HAP-1 (cell line): ENCODE measurements around the gene NR2E3.
A peak's percentile ranks its signal among the peaks of the same experiment; 100 is the strongest.

Experiments used
- DNase-seq, 2 experiments: peaks; one replicate each; pipeline ENCODE4 v3.0.0-alpha.2; 2016 to 2020; ENCODE audit warnings: low spot score in 2 of 2
- H3K27me3 ChIP-seq: fragments of 250-450 bp; sonication (Bioruptor Pico); 2 replicates; pipeline ENCODE4 v1.5.1; 2020; ENCODE audit warnings: low read depth, mild to moderate bottlenecking, moderate library complexity
- H3K36me3 ChIP-seq: fragments of 250-450 bp; sonication (Bioruptor Pico); replicated peaks from 2 replicates; pipeline ENCODE4 v1.5.1; 2020; ENCODE audit warnings: mild to moderate bottlenecking
- H3K4me1 ChIP-seq: fragments of 250-450 bp; sonication (Bioruptor Pico); 2 replicates; pipeline ENCODE4 v1.5.1; 2020; ENCODE audit warnings: mild to moderate bottlenecking
- H3K4me3 ChIP-seq: fragments of 250-450 bp; sonication (Bioruptor Pico); 2 replicates; pipeline ENCODE4 v1.5.1; 2020; ENCODE audit warnings: mild to moderate bottlenecking, moderate library complexity
- H3K9me3 ChIP-seq: fragments of 250-450 bp; sonication (Bioruptor Pico); 2 replicates; pipeline ENCODE4 v1.5.1; 2020; ENCODE audit warnings: mild to moderate bottlenecking, moderate library complexity
- in situ Hi-C: fragments of 300-500 bp; cut with MboI; formaldehyde crosslinking; loops from 3 replicates; pipeline ENCODE4 v1.14.3; 2020; ENCODE audit warnings: low sequenced_read_pairs, inconsistent platforms, mixed read lengths

NR2E3 gene

DNA sequence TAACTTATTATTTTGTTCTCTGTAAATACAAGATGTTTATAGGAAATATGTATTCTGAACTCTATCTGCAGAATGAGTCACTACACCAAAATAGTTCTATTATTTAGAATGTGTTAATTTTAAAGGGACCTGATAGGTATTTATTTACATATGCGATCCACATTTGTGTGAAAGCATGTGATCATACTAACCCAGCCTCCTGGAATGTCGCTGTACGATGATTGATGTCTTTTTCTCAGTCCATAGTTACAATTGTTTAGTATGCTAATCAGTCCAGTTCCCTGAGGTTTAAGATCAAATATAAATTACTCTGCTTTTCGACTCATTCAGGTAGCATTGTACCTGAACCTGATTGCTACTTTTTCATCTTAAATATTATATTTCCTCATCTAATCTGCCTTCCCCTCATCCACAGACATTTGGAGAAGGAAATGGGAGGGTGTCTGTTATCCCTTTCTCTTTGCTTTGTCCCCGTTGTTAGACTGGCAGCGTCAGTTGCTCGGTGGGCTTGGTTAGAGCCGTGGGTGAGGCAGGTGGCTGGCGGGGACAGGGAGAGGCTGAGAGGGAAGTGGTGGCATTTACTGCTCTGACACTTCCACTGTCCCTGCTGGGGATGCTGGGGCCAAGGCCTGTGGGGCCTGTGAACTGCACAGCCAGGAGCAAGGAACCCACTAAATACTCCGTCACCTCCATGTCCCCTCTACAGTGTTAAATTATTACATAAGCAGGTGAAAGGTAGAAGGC is 27.8 kb upstream of the NR2E3 start:
- no peaks in the 10 kb centered on the region for H3K36me3 ChIP-seq
- H3K9me3 ChIP-seq, result no peaks in the 10 kb centered on the region
- no peak overlapping the region for H3K4me3 ChIP-seq
- H3K27me3 ChIP-seq, result no peaks in the 10 kb centered on the region
- no peaks in the 10 kb centered on the region for H3K4me1 ChIP-seq
- peak in 1 of 2 experiments; percentile 16 for DNase-seq
- in situ Hi-C loops, result no loop called here

DNA sequence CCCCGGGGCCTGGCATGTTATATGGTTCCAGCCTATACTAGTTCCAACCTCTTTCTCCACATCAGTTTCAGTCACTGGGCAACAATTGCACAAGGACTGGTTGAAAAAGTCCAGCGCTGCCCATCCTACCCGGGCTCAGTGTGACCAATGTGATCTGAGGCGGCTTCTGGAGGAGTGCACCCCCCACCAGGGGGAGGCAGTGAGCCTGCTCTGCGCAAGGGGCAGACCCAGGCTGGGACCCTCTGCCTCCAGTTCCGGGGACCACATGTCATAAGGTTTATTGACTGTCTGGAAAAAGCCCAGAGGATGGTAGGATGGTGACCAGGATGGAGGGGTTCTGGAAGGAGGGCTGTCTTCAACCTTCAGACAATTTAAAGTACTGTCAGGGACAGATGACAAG is 25.6 kb upstream of the NR2E3 start:
- no peak overlapping the region for H3K4me3 ChIP-seq
- in situ Hi-C loops, result no loop called here
- H3K4me1 ChIP-seq, result no peaks in the 10 kb centered on the region
- no peaks in the 10 kb centered on the region for H3K36me3 ChIP-seq
- no peaks in the 10 kb centered on the region for H3K9me3 ChIP-seq
- no peaks in the 10 kb centered on the region for H3K27me3 ChIP-seq
- peak in 1 of 2 experiments; percentile 73 for DNase-seq

DNA sequence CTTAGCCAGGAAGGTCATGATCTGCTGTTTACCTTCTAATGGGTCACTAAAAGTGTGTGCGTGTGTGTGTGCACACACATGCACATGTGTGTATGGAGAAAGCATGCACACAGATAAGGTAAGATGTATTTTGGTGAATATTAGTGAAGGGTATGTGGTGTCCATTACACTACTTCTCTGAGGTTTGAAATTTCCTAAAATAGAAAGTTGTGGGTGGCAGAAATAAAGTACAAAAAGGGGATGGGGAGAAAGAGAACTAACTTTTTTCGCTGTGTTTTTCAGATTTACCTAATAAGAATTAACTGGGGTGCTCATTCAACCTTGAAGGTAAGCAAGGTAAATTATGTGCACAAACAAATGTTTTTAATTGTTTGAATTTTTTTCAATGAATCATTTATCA is 24.4 kb upstream of the NR2E3 start:
- no peak for DNase-seq
- H3K27me3 ChIP-seq, result no peaks in the 10 kb centered on the region
- no peak overlapping the region for H3K4me3 ChIP-seq
- no peaks in the 10 kb centered on the region for H3K4me1 ChIP-seq
- in situ Hi-C loops, result no loop called here
- H3K36me3 ChIP-seq, result no peaks in the 10 kb centered on the region
- H3K9me3 ChIP-seq, result no peaks in the 10 kb centered on the region

DNA sequence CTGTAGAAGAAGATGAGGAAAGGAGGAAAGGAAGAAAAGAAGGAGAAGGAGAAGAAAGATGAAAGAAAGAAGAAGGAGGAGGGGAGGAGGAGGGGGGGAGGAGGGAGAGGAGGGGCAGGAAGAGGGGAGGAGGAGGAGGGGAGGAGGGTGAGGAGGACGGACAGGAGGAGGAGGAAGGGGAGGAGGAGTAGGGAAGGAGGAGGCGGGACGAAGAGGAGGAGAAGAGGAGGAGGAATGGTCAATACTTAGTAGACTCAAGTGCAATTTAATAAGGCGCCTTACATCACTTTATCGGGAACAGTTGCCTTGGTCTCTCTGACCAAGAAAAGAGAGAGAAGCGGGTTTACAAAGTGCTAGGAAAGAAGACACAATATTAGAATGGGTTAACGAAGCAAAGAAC is 23.7 kb upstream of the NR2E3 start:
- no peaks in the 10 kb centered on the region for H3K4me1 ChIP-seq
- in situ Hi-C loops, result no loop called here
- peak in 1 of 2 experiments; percentile 7 for DNase-seq
- no peaks in the 10 kb centered on the region for H3K27me3 ChIP-seq
- H3K9me3 ChIP-seq, result no peaks in the 10 kb centered on the region
- H3K4me3 ChIP-seq, result no peak overlapping the region
- no peaks in the 10 kb centered on the region for H3K36me3 ChIP-seq

DNA sequence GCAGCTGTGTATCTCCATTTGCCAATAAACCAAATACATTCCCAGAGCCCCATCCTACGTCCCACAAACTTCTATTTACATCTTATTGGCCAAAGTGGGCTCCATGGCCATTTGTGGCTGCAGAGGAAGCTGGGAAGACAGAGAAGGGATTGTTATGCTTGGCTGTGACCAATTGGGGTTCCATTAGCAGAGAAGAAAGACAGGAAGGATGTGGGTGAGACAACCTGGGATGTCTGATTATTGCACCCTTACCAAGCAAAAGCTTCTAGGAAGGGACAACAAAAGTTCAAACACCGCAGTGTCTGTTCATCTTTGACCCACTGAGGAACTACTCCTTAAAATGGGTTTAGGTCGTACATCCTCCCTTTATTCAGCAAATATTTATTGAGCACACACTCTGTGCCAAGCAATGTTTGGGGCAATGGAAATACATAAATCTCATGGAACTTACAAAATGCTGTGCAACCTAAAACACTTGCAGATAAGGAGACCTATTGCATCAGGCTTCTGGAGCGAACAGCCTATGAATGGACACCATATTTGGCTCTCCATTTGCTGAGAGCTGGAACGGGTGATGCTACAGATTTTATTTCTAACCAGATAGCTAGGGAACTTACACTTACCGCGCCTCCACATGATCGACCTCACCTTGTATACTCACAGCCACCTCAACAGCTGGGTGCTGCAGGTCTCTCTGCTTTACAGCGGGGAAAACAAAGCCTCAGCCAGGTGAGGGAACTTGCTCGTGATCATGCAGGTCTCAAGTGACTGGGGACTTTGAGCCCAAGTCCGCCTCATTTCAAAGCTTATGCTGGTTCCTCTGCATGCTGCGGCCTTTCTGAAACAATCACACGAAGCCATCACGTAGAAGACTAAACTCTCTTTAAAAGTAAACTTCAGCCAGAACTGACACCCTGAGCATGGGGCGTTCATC is 21.4 kb upstream of the NR2E3 start:
- no peaks in the 10 kb centered on the region for H3K9me3 ChIP-seq
- peak in 1 of 2 experiments; percentile 4 for DNase-seq
- no peaks in the 10 kb centered on the region for H3K27me3 ChIP-seq
- H3K4me3 ChIP-seq, result no peak overlapping the region
- no peaks in the 10 kb centered on the region for H3K36me3 ChIP-seq
- no peaks in the 10 kb centered on the region for H3K4me1 ChIP-seq
- in situ Hi-C loops, result no loop called here

DNA sequence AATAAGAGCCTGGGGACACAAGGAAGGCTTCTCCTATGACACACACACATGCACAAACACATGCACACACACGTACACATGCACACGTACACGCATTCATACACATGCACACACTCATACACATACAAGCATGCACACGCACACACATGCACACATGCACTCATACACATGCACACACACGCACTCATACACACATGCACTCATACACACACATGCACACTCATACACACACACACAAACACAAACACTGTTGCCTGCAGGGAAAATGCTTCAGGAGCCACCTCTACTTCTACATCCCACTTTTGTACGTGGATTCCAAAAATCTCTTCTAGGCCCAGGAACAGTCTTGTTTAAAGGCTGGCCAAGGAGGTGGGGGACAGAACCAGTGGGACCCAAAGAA is 20.7 kb upstream of the NR2E3 start:
- in situ Hi-C loops, result no loop called here
- Histone ChIP-seq H3K4me3 (no peak overlapping the region), H3K27me3 (no peaks in the 10 kb centered on the region), H3K9me3 (no peaks in the 10 kb centered on the region), H3K36me3 (no peaks in the 10 kb centered on the region), H3K4me1 (no peaks in the 10 kb centered on the region)
- no peak for DNase-seq

DNA sequence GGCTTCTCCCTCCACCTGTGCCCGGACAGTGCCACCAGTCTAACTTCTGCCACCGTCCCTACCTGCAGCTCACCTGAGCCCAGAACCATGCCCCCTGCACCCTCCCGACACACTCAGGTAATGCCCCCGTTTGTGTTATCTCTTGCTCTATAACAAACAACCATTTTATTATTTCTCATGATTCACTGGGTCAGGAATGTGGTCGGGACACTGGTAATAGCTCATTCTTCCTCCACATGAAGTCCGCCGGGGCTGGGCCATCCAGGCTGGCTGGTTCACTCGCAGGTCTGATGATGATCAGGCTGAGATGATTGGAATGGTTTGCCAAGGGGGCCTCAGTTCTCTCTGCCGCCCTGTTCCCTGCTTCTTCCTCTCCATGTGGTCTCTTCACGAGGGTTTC is 20.3 kb upstream of the NR2E3 start:
- Histone ChIP-seq H3K36me3 (no peaks in the 10 kb centered on the region), H3K9me3 (no peaks in the 10 kb centered on the region), H3K4me1 (no peaks in the 10 kb centered on the region), H3K4me3 (no peak overlapping the region), H3K27me3 (no peaks in the 10 kb centered on the region)
- peak in 1 of 2 experiments; percentile 7 for DNase-seq
- in situ Hi-C loops, result no loop called here

DNA sequence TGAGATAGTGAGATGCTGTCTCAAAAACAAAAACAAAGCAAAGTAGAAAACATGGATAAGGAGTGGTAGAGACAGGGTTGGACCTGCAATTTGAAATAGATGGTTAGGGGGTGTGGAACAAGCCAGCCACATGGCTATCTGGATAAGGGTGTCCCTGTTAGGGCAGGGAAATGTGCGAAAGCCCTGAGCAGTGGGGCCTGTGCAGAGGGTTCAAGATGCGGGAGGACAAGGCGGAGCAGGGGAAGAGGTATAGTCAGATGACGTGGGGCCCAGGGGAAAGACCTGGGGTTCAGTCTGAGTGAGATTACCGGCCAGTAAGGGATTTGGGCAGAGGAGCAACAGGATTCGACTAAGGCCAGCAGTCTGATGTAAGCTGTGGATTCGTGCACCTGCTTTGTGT is 18.4 kb upstream of the NR2E3 start:
- DNase-seq, result no peak
- Histone ChIP-seq H3K36me3 (no peaks in the 10 kb centered on the region), H3K4me3 (no peak overlapping the region), H3K4me1 (no peaks in the 10 kb centered on the region), H3K9me3 (no peaks in the 10 kb centered on the region), H3K27me3 (no peaks in the 10 kb centered on the region)
- in situ Hi-C loops, result no loop called here

DNA sequence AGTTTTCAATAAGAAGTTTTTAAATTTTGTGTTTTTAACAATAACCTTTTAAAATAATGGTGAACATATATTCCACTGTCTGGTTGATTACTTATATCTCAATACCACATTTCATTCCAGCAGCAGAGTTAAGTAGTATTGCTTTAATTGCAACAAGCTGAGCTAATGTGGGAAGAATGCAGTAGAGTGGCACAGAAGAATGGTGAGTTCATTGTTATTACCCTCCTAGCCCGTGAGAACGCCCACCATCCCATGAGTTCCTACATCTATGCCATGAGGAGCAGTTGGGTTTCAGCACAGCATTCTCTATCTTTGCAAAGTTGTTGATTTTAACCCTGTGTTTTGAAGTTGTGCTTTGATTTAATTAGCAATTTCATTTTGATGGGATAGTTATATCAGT is 17.8 kb upstream of the NR2E3 start:
- H3K9me3 ChIP-seq, result no peaks in the 10 kb centered on the region
- no peaks in the 10 kb centered on the region for H3K4me1 ChIP-seq
- H3K36me3 ChIP-seq, result no peaks in the 10 kb centered on the region
- no peak overlapping the region for H3K4me3 ChIP-seq
- in situ Hi-C loops, result no loop called here
- DNase-seq, result no peak
- no peaks in the 10 kb centered on the region for H3K27me3 ChIP-seq

DNA sequence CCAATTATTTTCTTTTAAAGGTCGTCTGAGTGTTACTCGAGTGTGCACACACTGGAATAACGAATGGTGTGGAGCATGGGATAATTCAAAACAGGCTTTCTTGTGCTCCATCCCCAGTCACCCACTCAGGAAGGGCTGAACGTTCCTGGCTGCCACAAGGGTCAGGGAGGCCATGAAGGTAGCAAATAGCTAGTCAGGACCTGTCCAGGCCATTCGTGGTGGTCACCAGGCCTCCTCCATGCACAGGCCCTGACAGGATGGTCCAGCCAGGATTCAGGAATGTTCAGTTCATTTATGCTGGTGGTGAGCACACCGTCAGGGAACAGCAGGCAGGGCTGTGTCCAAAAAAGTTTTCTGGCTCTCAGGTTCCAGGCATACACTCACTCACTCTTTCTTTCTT is 11.7 kb upstream of the NR2E3 start:
- no peak for DNase-seq
- Histone ChIP-seq H3K27me3 (no peaks in the 10 kb centered on the region), H3K4me3 (no peak overlapping the region), H3K4me1 (no peaks in the 10 kb centered on the region), H3K9me3 (no peaks in the 10 kb centered on the region), H3K36me3 (no peaks in the 10 kb centered on the region)
- in situ Hi-C loops, result no loop called here

DNA sequence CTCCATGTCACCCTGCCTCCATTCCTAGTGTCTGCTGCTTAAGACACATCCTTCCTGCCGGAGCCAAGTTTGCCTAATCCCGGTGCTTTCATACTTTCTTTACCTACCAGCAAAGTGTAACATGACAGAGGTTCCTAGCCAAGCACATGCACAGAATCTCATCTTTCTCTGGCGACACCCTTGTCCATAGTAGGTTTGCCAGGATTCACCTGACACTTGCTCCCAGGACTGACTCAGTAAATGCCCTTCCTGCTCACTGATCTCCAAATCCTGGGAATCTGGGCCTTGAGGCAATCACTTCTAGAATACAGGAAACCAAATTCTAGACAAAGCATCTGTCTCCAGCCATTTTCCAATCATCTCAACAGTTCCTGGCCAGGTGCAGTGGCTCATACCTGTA is 10.2 kb upstream of the NR2E3 start:
- DNase-seq, result no peak
- H3K9me3 ChIP-seq, result no peaks in the 10 kb centered on the region
- no peak overlapping the region for H3K4me3 ChIP-seq
- H3K4me1 ChIP-seq, result no peaks in the 10 kb centered on the region
- H3K27me3 ChIP-seq, result no peaks in the 10 kb centered on the region
- in situ Hi-C loops, result no loop called here
- no peaks in the 10 kb centered on the region for H3K36me3 ChIP-seq

DNA sequence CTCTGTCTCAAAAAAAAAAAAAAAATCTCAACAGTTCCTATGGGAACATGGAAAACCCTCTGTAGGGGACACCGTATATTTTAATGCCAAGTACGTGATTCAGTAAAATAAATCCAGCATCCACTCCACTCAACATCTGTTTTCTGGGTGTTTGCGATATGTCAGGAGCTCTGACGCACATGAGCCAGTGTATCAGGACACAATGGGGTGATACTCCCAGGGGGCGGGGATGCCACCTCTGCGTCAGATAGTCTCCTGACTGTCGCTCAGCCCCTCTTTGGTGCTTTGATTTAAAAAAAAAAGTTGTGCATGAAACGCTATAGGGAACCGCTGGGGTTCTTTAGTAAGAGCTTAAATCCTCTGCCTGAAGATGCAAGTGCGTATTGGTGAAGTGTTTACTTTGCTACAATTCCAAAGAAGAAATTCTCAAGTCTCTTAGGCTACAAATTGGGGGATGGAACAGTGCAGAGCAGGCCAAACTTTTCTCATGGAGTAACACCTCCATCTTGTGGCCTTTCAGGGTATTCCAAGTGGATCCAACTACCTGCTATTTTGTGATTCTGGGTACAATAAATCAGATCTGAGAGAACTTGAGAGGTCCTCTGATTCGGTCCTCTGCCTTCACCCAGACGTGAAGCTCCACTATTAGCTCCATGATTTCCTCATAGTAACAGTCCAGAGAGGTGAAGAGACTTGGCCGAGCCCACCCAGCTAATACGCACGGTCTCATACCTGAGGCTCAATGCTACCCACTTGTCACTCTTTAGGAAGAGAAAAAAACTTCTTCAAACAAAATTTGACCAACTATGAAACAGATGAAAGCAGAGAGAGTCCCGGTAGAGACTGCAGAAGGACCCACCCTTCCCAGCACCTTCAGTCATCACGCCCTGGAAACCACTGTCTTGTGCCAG is 9.3 kb upstream of the NR2E3 start:
- in situ Hi-C loops, result no loop called here
- Histone ChIP-seq H3K36me3 (no peaks in the 10 kb centered on the region), H3K4me1 (no peaks in the 10 kb centered on the region), H3K27me3 (no peaks in the 10 kb centered on the region), H3K9me3 (no peaks in the 10 kb centered on the region), H3K4me3 (no peak overlapping the region)
- DNase-seq, result peak; percentile 81 to 90

DNA sequence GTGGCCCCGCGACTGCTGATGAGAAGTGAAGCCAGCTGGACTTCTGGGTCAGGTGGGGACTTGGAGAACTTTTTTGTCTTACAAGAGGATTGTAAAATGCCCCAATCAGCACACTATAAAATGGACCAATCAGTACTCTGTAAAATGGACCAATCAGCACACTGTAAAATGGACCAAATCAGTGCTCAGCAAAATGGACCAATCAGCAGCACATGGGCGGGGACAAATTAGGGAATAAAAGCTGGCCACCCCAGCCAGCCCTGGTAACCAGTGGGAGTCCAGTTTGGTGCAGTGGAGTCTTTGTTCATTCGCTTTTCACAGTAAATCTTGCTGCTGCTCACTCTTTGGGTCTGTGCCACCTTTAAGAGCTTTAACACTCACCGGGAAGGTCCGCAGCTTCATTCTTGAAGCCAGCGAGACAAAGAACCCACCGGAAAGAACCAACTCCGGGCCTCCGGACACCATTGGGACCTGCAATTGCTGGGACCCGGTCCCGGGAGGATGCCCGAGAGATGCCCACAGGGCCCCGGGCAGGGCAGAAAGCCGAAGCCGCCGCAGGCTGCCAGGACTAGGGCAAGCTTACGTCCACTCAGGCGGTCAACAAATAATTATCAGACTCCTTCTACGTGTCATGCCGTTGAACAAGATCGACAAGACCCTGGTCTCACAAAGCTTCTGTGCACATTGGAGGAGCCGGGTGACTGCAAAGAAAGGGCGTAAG is 8.3 kb upstream of the NR2E3 start:
- no peaks in the 10 kb centered on the region; the same call in 1 of the 2 replicates for H3K4me1 ChIP-seq
- H3K36me3 ChIP-seq, result no peaks in the 10 kb centered on the region
- H3K27me3 ChIP-seq, result no peaks in the 10 kb centered on the region
- no peak overlapping the region for H3K4me3 ChIP-seq
- in situ Hi-C loops, result no loop called here
- no peak for DNase-seq
- no peaks in the 10 kb centered on the region for H3K9me3 ChIP-seq
